RWPE2 (cell line): ENCODE results near the gene DMRT2.
A peak's percentile ranks its signal among the peaks of the same experiment; 100 is the strongest.

Source experiments
- ATAC-seq: fragments of 200-7000 bp; cut with Tn5 transposase; 3 replicates; pipeline ENCODE4 v1.9.1; 2021; ENCODE audit warnings: low read depth
- DNase-seq: peaks from one replicate; pipeline ENCODE4 v3.0.0-alpha.2; 2020; ENCODE audit warnings: low spot score
- H3K27ac ChIP-seq: fragments of 450-650 bp; 2 replicates; pipeline ENCODE4 v1.5.1; 2017; ENCODE audit warnings: mild to moderate bottlenecking; ENCODE audit not compliant: poor library complexity, severe bottlenecking
- H3K27me3 ChIP-seq: fragments of 250-450 bp; sonication (Bioruptor Pico); 2 replicates; pipeline ENCODE4 v1.5.1; 2021; ENCODE audit warnings: mild to moderate bottlenecking, moderate library complexity; ENCODE audit not compliant: insufficient read depth, poor library complexity, severe bottlenecking
- H3K36me3 ChIP-seq: fragments of 250-450 bp; sonication (Bioruptor Pico); 2 replicates; pipeline ENCODE4 v1.5.1; 2020; ENCODE audit warnings: low read depth, mild to moderate bottlenecking, moderate library complexity
- H3K4me1 ChIP-seq: fragments of 250-450 bp; sonication (Bioruptor Pico); 2 replicates; pipeline ENCODE4 v1.5.1; 2021; ENCODE audit warnings: mild to moderate bottlenecking, moderate library complexity; ENCODE audit not compliant: insufficient read depth, poor library complexity, severe bottlenecking
- H3K4me3 ChIP-seq: fragments of 250-450 bp; sonication (Bioruptor Pico); 2 replicates; pipeline ENCODE4 v1.5.1; 2021; ENCODE audit warnings: mild to moderate bottlenecking, moderate library complexity; ENCODE audit not compliant: severe bottlenecking
- H3K9me3 ChIP-seq: fragments of 250-450 bp; sonication (Bioruptor Pico); 2 replicates; pipeline ENCODE4 v1.5.1; 2021; ENCODE audit warnings: mild to moderate bottlenecking, moderate library complexity; ENCODE audit not compliant: severe bottlenecking
- TF ChIP-seq, protein P1 (sequence below): fragments of 450-650 bp; IDR thresholded peaks from one replicate; pipeline ENCODE4 v1.5.1; 2017; ENCODE audit warnings: mild to moderate bottlenecking, moderate library complexity; ENCODE audit not compliant: poor library complexity, severe bottlenecking

The DMRT2 gene

DNA sequence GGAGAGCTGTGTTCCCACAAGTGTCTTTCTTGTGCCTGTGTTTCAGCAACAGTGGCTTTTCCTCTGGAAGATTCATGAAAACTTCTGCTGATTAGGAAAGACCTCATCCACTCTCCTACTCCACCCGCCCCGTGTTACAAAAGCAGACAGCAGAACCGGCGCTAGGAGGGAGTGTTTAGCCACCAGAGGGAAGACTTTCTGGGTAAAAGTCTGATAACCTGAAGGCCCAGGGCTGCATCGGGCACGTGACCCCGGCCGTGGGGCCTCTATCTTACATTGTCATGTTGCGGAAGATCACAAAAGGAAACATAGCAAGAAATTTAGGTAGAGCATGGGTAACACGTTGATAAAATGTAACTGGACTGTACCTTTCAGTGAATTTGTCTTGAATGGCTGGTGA lies 32.0 kb upstream of the DMRT2 start:
- TF ChIP-seq, protein P1, sequence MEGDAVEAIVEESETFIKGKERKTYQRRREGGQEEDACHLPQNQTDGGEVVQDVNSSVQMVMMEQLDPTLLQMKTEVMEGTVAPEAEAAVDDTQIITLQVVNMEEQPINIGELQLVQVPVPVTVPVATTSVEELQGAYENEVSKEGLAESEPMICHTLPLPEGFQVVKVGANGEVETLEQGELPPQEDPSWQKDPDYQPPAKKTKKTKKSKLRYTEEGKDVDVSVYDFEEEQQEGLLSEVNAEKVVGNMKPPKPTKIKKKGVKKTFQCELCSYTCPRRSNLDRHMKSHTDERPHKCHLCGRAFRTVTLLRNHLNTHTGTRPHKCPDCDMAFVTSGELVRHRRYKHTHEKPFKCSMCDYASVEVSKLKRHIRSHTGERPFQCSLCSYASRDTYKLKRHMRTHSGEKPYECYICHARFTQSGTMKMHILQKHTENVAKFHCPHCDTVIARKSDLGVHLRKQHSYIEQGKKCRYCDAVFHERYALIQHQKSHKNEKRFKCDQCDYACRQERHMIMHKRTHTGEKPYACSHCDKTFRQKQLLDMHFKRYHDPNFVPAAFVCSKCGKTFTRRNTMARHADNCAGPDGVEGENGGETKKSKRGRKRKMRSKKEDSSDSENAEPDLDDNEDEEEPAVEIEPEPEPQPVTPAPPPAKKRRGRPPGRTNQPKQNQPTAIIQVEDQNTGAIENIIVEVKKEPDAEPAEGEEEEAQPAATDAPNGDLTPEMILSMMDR: peak; percentile 21
- H3K4me1 ChIP-seq: no peaks in the 10 kb centered on the region
- H3K36me3 ChIP-seq: no peaks in the 10 kb centered on the region
- ATAC-seq: no peak
- no peak overlapping the region for H3K27ac ChIP-seq
- no peaks in the 10 kb centered on the region for H3K9me3 ChIP-seq
- DNase-seq: no peak
- H3K27me3 ChIP-seq: no peaks in the 10 kb centered on the region
- H3K4me3 ChIP-seq: no peak overlapping the region

GRCh38 chr9:1024112-1024511 lies 26.0 kb upstream of the DMRT2 start:
- DNase-seq: no peak
- Histone ChIP-seq H3K9me3 (no peaks in the 10 kb centered on the region), H3K27ac (no peak overlapping the region), H3K36me3 (no peaks in the 10 kb centered on the region), H3K4me1 (no peaks in the 10 kb centered on the region), H3K27me3 (no peaks in the 10 kb centered on the region), H3K4me3 (no peak overlapping the region)
- ATAC-seq: no peak
- TF ChIP-seq, protein P1: no peak

DNA sequence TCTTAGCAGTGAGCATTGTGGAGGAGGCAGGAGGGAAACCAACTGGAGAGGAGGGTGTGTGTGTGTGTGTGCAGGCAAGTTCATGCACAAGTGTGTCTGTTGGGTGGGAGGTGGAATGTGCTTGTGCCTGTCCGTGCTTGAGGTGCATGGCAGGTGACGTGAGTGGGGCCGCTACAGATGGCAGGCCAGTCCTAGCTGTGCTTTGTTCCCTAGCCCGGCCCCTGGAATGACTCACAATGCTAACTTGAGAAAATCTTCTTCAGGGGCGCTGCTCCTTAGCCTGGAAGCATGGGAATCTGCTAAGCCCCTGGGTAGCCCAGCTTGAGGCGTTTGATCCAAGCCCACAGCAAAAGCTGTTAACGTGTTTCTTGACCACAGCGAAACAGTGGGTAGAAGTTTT lies 25.0 kb upstream of the DMRT2 start:
- no peaks in the 10 kb centered on the region for H3K9me3 ChIP-seq
- H3K27me3 ChIP-seq: no peaks in the 10 kb centered on the region
- H3K4me1 ChIP-seq: no peaks in the 10 kb centered on the region
- TF ChIP-seq, protein P1: no peak
- no peaks in the 10 kb centered on the region for H3K36me3 ChIP-seq
- H3K4me3 ChIP-seq: no peak overlapping the region
- ATAC-seq (no peak), DNase-seq (no peak)
- no peak overlapping the region for H3K27ac ChIP-seq

DNA sequence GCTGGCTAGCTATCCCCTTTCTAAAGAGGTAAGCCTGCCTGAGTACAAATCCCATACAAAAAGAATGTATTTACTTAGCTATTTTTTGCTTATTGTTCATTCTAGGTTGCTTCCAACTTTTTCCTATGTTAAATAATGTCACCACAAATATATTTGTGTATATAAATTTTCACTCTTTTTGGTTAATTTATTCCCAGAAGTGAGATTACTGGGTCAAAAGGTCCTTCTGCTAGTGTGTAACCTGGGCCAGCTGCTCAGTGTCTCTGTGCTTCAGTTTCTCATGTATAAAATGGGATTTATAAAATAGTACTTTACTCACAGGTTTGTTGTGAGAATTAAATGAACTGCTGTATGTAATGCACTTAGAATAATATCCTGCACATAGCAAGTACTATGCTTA lies 23.9 kb upstream of the DMRT2 start:
- no peak overlapping the region for H3K27ac ChIP-seq
- H3K9me3 ChIP-seq: no peaks in the 10 kb centered on the region
- no peaks in the 10 kb centered on the region for H3K36me3 ChIP-seq
- H3K4me1 ChIP-seq: no peaks in the 10 kb centered on the region
- H3K27me3 ChIP-seq: no peaks in the 10 kb centered on the region
- TF ChIP-seq, protein P1: no peak
- DNase-seq (no peak), ATAC-seq (no peak)
- H3K4me3 ChIP-seq: no peak overlapping the region

DNA sequence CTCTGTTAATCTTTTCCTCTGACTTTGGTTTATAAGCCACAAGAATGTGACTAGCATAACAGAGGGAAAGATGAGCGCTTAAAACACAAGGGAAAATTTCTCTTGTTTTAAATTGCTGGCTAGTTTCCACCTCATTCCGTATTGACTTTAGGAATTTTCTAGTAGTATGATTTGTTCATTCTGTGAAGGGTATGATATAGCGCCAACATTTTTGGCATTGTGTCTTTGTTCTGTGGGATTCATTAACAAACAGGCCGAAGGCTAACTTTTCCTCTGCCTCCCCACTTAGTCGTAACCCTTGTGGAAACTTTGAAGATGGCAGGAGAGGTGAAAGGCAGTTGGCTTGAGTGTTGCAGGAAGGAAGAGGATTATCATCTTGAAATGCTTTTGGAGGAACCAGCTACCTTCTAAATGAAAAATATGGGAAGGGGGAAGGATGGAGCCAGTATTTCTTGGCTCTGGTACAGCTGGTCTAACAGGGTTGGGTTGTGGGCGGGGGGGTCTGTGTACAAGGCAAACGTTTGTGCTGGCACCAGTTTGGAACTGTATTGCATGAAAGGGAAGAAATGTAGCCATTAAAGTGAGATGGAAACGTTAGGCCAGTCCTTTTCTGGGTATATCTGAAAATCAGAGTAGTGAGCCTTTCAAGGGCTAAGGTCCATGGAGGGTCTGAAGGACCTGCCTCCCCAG lies 21.5 kb upstream of the DMRT2 start:
- ATAC-seq: no peak
- H3K4me3 ChIP-seq: no peak overlapping the region
- no peaks in the 10 kb centered on the region for H3K9me3 ChIP-seq
- no peak for DNase-seq
- no peaks in the 10 kb centered on the region for H3K4me1 ChIP-seq
- TF ChIP-seq, protein P1: no peak
- no peak overlapping the region for H3K27ac ChIP-seq
- H3K36me3 ChIP-seq: no peaks in the 10 kb centered on the region
- H3K27me3 ChIP-seq: no peaks in the 10 kb centered on the region
